HG03521 (cell line): ENCODE data around the gene DIAPH2.
A peak's percentile ranks its signal among the peaks of the same experiment; 100 is the strongest.

Experiments used
- ATAC-seq: cut with Tn5 transposase; IDR thresholded peaks from one replicate; pipeline ENCODE4 v1.9.1; 2021; ENCODE audit warnings: mild to moderate bottlenecking, moderate library complexity; ENCODE audit not compliant: unreplicated experiment

Gene DIAPH2

GRCh38 chrX:97538745-97539144, 854.1 kb downstream of the DIAPH2 start:
- ATAC-seq = no peak

GRCh38 chrX:97539970-97540519, 855.4 kb downstream of the DIAPH2 start:
- ATAC-seq = no peak

- ATAC-seq = no peak
Observed at GRCh38 chrX:97547877-97548578, 863.4 kb downstream of the DIAPH2 start.

GRCh38 chrX:97551821-97552220, 867.2 kb downstream of the DIAPH2 start:
- no peak for ATAC-seq

DNA sequence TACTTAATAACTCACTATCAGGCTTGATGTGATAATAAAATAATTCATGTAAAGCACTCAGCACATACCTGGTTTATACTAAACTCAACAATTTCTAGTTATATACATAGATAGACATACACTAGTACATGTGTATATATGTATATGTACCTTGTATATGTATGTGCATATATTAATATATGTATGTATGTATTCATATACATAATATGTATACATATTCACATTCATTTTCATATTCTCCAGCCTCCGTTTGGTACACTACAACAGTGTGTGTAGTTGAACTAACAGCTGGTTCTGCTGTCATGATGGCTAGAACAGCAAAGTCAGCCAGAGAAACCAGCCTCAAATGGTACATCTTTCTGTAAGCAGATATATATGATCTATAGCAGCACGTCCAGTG, 869.2 kb downstream of the DIAPH2 start:
- ATAC-seq = no peak

GRCh38 chrX:97556359-97556758, 871.7 kb downstream of the DIAPH2 start:
- no peak for ATAC-seq

GRCh38 chrX:97563531-97564133, 879.0 kb downstream of the DIAPH2 start:
- ATAC-seq = peak; percentile 99

DNA sequence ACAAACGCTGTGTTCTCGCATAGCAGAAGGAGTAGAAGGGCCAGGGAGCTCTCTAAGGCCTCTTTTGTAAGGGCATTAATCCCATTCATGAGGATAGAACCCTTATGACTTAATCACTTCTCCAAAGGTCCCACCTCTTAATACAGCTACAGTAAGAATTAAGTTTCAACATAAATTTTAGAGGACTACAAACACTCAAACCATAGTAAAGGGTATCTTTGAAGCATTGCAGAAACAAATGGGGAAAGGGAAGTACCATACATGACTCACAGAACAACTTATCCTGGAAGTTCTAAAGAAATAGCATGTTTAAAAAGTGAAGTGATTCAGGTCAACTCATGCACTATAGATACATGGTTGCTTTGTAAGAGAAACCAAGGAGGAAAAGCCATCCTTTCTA, 879.9 kb downstream of the DIAPH2 start:
- no peak for ATAC-seq

DNA sequence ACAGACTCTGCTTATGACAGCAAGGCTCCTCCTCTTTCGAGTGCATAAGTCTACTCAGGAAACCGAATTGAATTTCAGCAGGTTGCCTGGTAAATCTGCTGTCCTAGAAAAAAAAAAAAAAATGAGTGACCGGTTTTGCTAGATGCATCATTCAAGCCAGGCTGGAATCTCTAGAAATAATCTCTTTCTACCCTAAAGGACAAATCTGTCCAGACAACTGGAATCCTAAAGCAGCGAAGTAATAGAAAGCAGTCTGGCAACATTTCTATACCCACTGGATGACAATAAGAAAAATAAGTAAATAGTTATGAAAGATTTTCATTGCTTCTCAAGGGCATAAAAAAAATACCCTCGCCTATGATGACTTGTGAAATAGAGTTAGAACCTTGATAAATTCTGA, 902.5 kb downstream of the DIAPH2 start:
- ATAC-seq = no peak

DNA sequence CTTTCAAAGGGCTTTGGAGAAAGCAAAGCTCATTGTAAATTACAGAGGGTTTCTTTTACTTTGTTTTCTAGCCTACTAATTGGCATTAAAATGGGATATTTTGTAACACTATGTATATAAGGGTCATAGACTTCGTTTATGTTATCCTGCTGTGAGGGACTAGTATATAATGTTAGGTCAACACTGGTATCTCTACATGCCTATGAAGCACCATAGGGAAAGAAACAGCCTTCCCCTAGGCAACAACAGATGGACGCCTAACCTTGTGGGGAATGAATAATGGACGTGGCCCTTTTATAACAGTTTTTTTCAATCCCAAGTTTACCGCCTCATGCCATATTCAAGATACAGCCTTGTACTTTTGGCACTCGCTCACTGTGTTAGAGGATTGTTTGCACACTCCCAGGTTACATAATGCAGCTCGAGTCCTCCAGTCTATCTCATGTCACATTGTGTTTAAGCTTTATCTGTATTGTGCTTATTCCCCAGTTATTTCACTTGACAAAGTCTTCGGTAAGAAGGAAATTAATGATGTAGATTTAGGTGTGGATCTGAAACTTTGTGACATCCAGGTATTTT, 910.1 kb downstream of the DIAPH2 start:
- no peak for ATAC-seq

DNA sequence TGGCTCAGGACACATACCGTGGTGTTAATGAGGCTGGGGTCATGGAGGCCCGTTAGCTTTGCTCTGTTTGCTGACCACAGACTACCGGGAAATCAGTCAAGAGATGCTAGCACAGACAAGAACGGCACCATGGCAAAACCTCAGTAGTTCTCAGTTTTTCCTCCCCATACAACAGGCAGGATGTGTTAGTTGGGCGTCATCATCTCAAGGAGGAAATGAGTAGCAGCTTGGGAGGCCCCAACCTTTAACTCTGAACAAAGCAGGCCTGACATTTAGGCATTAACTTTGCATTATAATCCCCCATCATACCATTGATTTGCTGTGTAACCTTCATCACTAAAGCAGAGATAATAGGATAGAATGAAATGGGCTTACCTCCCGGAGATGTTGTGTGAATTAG, 913.3 kb downstream of the DIAPH2 start:
- no peak for ATAC-seq

GRCh38 chrX:97602465-97603258, 918.0 kb downstream of the DIAPH2 start:
- no peak for ATAC-seq

DNA sequence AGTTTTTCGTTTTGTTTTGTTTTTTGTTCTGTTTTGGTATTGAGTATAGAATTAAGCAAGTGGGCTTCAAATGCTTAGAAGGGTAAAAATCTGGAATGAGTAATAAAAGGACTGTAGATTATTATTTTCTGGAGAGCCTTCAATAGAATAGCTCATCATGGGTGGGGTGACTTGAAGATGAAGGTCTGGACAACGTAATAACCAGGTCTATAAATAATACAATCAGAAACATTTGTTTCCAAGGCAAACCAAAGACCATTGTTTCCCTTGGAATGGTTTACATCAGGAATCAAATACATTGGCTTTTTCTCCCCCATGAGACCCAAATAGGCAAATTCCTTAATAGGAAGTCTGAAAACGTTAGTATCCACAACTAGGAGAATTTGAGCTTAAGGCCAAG, 920.6 kb downstream of the DIAPH2 start:
- ATAC-seq = no peak

DNA sequence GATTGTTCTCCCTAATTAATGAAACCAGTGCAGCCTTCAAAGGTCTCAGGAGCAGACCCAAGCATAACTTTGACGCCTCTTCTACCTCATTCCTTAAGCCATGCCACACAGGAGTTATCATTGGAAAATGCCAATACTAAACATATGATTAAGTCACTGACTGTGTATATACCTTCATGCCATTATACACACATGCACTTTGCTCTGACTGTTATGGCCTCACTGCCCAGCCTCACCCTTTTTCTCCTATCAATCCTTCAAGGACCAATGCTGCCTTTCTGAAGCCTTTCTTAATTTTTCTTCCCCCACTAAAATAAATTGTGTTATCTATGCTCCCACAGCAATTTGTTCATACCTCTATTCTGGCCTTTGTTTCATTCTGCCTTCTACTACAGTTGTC, 924.7 kb downstream of the DIAPH2 start:
- ATAC-seq = no peak

GRCh38 chrX:97609938-97610337, 925.3 kb downstream of the DIAPH2 start:
- ATAC-seq = no peak

DNA sequence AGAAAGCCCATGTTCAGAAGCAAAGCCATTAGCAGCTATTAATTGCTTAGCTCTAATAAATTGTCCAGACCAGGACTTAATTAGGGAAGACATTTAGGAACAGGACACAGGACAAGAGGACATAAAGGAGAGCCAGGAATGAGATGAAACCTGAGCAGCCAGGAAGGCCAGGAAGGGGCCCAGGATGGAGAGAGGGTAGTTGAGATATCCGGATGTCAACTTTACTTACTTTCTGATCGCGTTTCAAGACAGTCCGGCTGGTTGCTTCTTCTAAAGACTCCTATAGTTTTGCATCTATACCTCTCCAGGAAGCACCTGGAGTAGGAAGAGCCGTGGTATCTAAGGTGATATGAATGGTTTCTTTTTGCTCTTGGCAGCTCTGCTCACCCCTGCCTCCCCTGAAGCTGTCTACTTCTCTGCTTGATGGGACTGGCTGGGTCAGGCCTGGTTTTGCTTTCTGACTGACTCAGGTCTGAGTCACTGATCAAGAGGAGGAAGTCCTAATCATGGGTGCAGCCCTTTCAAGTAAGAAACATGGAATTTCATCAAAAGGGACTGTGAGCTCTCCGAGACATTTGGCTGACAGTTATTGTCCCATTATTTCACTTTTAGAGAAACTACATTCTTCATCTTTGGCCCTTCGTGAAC, 932.4 kb downstream of the DIAPH2 start:
- ATAC-seq = peak; percentile 69

- ATAC-seq = no peak
Observed at GRCh38 chrX:97619499-97619898, 934.9 kb downstream of the DIAPH2 start.

DNA sequence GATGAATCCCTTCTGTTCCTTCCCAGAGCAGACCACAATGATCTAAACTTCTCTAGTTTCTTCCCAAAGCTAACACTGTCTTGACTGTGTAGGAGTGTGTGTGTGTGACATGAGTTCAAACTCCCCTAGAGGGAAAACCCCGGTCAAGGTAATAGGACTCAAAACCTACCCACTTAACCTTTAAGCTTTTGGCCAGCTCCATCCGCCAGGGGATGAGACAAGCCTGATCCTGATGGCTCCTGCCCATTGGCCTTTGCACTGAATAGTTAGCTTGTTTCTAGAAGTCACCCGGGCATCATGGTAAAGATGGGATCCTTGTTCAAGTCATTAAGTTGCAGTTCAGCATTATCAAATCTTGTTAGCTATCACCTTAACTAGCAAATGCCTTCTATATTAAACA, 937.5 kb downstream of the DIAPH2 start:
- no peak for ATAC-seq

DNA sequence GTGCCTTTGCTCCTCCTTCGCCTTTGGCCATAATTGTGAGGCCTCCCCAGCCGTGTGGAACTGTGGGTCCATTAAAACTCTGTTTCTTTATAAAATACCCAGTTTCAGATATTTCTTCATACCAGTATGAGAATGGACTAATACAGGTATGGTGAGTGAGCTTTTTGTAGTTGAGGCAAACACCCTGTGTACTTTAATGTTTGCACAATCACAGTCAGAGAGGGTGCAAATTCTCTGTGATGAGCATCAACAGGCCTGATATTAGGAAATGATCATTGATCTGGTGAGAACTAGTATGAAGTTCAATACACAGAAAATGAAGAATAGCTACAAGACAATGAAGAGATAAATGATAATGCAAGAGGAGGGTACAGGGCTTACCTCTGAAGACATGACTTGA, 943.7 kb downstream of the DIAPH2 start:
- ATAC-seq = no peak

DNA sequence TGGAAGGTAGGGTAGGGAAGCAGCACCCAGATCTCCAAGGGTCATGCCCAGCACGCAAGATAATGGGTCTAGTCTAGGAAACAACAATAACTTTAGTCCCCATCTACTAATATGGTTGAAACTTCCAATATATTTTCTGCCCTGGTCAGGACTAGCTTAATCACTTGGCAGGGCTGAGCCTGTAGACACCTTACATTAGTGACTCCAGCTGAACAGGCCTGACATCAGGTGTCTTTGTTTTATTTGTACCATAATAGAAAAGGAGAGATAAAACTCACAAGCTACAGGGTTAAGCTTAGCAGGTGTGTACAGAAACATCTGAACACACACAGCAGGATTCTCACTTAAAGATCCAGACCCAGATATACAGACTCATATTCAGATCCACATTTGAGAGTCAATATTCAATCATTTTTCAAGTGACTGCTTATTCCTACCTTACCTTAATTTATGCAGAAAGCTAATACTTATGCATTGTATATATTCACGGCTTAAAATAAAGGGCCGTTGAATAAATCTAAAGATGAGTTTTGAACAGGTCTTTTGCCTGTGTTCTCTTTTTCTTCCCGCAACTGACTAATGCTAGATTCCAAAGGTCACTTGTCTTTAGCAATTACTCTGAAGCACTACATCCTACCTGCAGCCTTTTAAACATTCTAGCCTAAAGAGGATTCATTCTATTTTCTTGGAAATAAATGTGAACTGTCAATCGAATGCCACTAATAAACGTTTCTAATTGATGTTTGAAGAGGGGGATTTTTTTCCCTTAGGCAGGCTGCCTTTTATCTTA, 944.4 kb downstream of the DIAPH2 start:
- no peak for ATAC-seq
